HL-60 (cell line): ENCODE data around the gene EFCAB6.
A peak's percentile ranks its signal among the peaks of the same experiment; 100 is the strongest.

ENCODE experiments used
- CTCF ChIP-seq: IDR thresholded peaks from one replicate; pipeline ENCODE4 v1.5.1; 2011; ENCODE audit warnings: low read length, control low read depth, inconsistent platforms; ENCODE audit not compliant: insufficient read depth
- GABPA ChIP-seq: IDR thresholded peaks from 2 replicates; pipeline ENCODE4 v1.6.1; 2012; ENCODE audit warnings: low read depth
- POLR2AphosphoS5 ChIP-seq: IDR thresholded peaks from 2 replicates; pipeline ENCODE4 v1.6.1; 2012; ENCODE audit warnings: low read depth
- SPI1 ChIP-seq: IDR thresholded peaks from 2 replicates; pipeline ENCODE4 v1.6.1; 2012; ENCODE audit warnings: low read depth, mild to moderate bottlenecking, borderline replicate concordance

GRCh38 chr22:43796567-43796966 is 15.5 kb downstream of the EFCAB6 start:
- peak; percentile 1 for TF ChIP-seq CTCF
- TF ChIP-seq POLR2AphosphoS5 = no peak
- no peak for TF ChIP-seq GABPA
- TF ChIP-seq SPI1 = no peak
